ENCODE results near the gene CHMP4A. TPM values are rescaled to one million over a fixed set of nuclear protein-coding genes. Genes with fewer than 3 reads are reported as not detected.
A peak's percentile ranks its signal among the peaks of the same experiment; 100 is the strongest.
"Not testable (repeated sequence)": the region's sequence is repeated elsewhere in the genome, so short reads cannot be mapped to it uniquely, and the experiment has no call there.

Gene CHMP4A
- total RNA-seq, 1 donor from 2014 or later: 33.1 TPM

DNA sequence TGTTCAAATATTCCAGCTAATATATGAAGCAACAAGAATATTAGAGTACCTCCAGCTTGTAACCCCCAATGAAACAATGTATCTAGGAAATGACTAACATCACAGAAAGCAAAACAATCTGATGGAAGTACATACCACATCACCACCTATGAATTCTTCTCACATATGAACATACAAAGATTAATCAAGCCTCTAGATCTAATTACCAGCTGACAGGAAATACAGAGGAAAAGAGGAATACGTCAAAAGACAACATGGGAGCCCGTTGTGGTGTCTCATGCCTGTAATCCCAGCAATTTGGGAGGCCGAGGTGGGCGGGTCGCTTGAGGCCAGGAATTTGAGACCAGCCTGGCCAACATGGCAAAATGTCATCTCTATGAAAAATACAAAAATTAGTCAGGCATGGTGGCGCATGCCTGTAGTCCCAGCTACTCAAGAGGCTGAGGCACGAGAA, 11.4 kb upstream of the CHMP4A start:
- Histone ChIP-seq H3K9me3 (replicated peaks) (no peaks in the 10 kb centered on the region), H3K27me3 (ENCODE audit: low read depth) (no peaks in the 10 kb centered on the region), H3K4me1 (peaks cover 17% of the 10 kb centered on the region), H3K4me3 (no peak overlapping the region), H3K27ac (replicated peaks) (peak overlapping the region; percentile 33), H3K36me3 (peaks cover 11% of the 10 kb centered on the region)
- TF ChIP-seq, protein P1, sequence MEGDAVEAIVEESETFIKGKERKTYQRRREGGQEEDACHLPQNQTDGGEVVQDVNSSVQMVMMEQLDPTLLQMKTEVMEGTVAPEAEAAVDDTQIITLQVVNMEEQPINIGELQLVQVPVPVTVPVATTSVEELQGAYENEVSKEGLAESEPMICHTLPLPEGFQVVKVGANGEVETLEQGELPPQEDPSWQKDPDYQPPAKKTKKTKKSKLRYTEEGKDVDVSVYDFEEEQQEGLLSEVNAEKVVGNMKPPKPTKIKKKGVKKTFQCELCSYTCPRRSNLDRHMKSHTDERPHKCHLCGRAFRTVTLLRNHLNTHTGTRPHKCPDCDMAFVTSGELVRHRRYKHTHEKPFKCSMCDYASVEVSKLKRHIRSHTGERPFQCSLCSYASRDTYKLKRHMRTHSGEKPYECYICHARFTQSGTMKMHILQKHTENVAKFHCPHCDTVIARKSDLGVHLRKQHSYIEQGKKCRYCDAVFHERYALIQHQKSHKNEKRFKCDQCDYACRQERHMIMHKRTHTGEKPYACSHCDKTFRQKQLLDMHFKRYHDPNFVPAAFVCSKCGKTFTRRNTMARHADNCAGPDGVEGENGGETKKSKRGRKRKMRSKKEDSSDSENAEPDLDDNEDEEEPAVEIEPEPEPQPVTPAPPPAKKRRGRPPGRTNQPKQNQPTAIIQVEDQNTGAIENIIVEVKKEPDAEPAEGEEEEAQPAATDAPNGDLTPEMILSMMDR (IDR thresholded peaks at IDR 0.05; ENCODE audit: borderline replicate concordance): no peak
- no peak for DNase-seq
- intact Hi-C loops (cut with micrococcal nuclease): no loop called here

DNA sequence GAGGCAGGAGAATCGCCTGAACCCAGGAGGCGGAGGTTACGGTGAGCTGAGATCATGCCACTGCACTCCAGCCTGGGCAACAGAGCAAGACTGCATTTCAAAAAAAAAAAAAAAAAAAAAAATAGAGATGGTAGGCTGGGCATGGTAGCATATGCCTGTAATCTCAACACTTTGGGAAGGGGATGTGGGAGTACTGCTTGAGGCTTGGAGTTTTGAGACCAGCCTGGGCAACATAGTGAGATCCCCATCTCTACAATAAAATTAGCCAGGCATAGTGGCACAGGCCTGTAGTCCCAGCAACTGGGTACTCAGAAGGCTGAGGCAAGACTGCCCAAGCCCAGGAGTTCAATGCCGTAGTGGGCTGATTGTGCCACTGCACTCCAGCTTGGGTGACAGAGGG, 9.7 kb upstream of the CHMP4A start:
- DNase-seq; H3K9me3 ChIP-seq (replicated peaks); H3K27ac ChIP-seq (replicated peaks); H3K36me3 ChIP-seq; intact Hi-C loops (cut with micrococcal nuclease); H3K27me3 ChIP-seq (ENCODE audit: low read depth); H3K4me3 ChIP-seq: not testable (repeated sequence)
- peaks cover 15% of the 10 kb centered on the region for H3K4me1 ChIP-seq

DNA sequence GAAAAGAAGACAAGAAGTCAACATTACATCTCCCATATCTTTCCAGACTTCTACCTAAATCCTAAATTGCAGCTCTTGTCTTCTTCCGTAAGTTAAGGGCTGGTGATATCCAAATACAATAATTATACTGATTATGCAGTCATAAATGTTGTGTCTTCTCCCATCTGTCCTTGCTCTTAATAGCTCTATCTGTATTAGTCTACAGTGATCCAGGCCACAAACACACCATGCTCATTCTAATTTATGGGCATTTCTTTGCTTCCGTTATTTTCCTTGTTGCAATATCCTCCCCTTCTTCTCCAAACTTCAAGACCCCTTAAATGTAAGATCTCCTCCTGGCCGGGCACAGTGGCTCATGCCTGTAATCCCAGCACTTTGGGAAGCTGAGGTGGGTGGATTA, 6.2 kb upstream of the CHMP4A start:
- Histone ChIP-seq H3K9me3 (replicated peaks) (no peaks in the 10 kb centered on the region), H3K4me1 (peaks cover 26% of the 10 kb centered on the region), H3K4me3 (no peak overlapping the region), H3K27ac (replicated peaks) (no peak overlapping the region), H3K27me3 (ENCODE audit: low read depth) (no peaks in the 10 kb centered on the region), H3K36me3 (peaks cover 9% of the 10 kb centered on the region)
- no peak for DNase-seq
- TF ChIP-seq, protein P1 (IDR thresholded peaks at IDR 0.05; ENCODE audit: borderline replicate concordance): no peak
- intact Hi-C loops (cut with micrococcal nuclease): no loop called here

DNA sequence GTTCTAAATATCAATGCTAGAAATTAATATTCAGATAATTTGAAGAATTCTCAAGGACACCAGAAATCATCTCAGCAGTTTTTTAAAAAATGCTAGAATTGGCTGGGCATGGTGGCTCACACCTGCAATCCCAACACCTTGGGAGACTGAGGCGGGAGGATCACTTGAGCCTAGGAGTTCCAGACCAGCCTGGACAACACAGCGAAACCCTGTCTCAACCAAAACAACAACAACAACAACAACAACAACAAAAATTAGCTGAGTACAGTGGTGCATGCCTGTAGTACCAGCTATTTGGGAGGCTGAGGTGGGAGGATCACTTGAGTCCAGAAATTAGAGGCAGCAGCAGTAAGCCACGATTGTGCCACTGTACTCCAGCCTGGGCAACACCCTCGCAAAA, 5.8 kb upstream of the CHMP4A start:
- TF ChIP-seq, protein P1 (IDR thresholded peaks at IDR 0.05; ENCODE audit: borderline replicate concordance): no peak
- peaks cover 27% of the 10 kb centered on the region for H3K4me1 ChIP-seq
- H3K27ac ChIP-seq (replicated peaks): no peak overlapping the region
- no peak overlapping the region for H3K4me3 ChIP-seq
- H3K36me3 ChIP-seq: peaks cover 9% of the 10 kb centered on the region
- intact Hi-C loops (cut with micrococcal nuclease): no loop called here
- DNase-seq: no peak
- H3K27me3 ChIP-seq (ENCODE audit: low read depth): no peaks in the 10 kb centered on the region
- no peaks in the 10 kb centered on the region for H3K9me3 ChIP-seq (replicated peaks)

DNA sequence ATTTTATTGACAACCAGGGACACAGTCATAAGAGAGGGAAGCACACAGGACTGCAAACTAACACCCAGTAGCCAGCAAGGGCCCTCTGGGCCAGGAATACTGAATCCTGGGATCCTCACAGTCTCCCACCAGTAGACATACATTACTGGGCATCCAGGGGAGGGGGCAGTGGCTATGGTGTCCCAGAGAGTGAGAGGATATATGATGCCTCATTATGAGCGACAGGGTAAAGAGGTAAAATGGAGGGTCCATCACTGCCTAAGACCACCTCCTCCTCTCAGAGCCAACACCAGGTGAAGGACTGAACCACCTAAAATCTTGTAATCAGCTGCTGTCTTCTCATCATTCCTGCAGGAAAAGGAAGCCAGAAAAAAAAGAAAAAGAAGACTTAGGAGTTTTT, 3.6 kb upstream of the CHMP4A start:
- not testable (repeated sequence) for H3K36me3 ChIP-seq

DNA sequence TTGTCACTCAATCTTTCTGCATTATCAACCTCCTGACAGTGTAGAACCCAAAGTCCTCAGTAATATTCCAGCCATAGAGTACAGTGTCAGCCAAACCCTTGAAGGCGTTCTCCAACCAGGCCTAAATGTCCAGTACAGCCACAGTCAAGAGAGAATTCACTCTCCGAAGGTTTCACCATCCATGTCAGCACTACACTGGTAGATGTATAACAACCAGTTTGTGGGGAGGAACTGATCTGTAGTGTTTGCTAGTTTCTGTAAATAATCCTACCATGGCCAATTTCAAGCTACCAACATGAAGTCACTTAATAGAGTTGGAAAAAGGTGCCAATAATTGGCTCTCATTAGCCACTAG, 3.0 kb upstream of the CHMP4A start:
- no peak for DNase-seq
- intact Hi-C loops (cut with micrococcal nuclease): no loop called here
- peak overlapping the region; percentile 97 for H3K27ac ChIP-seq (replicated peaks)
- TF ChIP-seq, protein P1 (IDR thresholded peaks at IDR 0.05; ENCODE audit: borderline replicate concordance): no peak
- peak overlapping the region; percentile 73 for H3K4me3 ChIP-seq
- H3K27me3 ChIP-seq (ENCODE audit: low read depth): no peaks in the 10 kb centered on the region
- H3K36me3 ChIP-seq: peaks cover 11% of the 10 kb centered on the region
- no peaks in the 10 kb centered on the region for H3K9me3 ChIP-seq (replicated peaks)
- H3K4me1 ChIP-seq: peaks cover 43% of the 10 kb centered on the region

More for the DNA sequence above, 3.6 kb upstream of the CHMP4A start:
- intact Hi-C loops (cut with micrococcal nuclease); H3K9me3 ChIP-seq (replicated peaks); H3K27ac ChIP-seq (replicated peaks); H3K27me3 ChIP-seq (ENCODE audit: low read depth); H3K4me3 ChIP-seq; DNase-seq: not testable (repeated sequence)
- peaks cover 43% of the 10 kb centered on the region for H3K4me1 ChIP-seq

Measured in left ventricle myocardium inferior (tissue), 1 donor.